Left lung (tissue), 10 donors: ENCODE data around the gene RBFOX2. TPM values are rescaled to one million over a fixed set of nuclear protein-coding genes. Genes with fewer than 3 reads are reported as not detected.
A peak's percentile ranks its signal among the peaks of the same experiment; 100 is the strongest.

Experiments
- ATAC-seq: fragments of 200-7000 bp; cut with Tn5 transposase; one replicate; pipeline ENCODE4 v1.9.1; 2020; ENCODE audit warnings: moderate library complexity
- DNase-seq, 4 donors: peaks; one replicate each; pipeline ENCODE4 v3.0.0-alpha.2; 2013 to 2020
- H3K27ac ChIP-seq, 2 donors: fragments of 200-600 bp; sonication (generic) in 1 of 2; one replicate each; pipeline versions ENCODE4 v1.5.0 to v1.8.0; 2020 to 2021
- H3K27me3 ChIP-seq, 2 donors: fragments of 200-600 bp; sonication (generic) in 1 of 2; one replicate each; pipeline versions ENCODE4 v1.5.0 to v1.8.0; 2020 to 2021
- H3K36me3 ChIP-seq, 2 donors: fragments of 200-600 bp; sonication (generic) in 1 of 2; one replicate each; pipeline versions ENCODE4 v1.5.0 to v1.8.0; 2020 to 2021
- H3K4me1 ChIP-seq, 2 donors: fragments of 200-600 bp; one replicate each; pipeline ENCODE4 v1.8.0; 2021
- H3K4me3 ChIP-seq, 2 donors: fragments of 200-600 bp; sonication (generic) in 1 of 2; one replicate each; pipeline versions ENCODE4 v1.5.0 to v1.8.0; 2020 to 2021; ENCODE audit warnings: mild to moderate bottlenecking in 1 of 2
- H3K9me3 ChIP-seq, 2 donors: fragments of 200-600 bp; sonication (generic) in 1 of 2; one replicate each; pipeline versions ENCODE4 v1.5.0 to v1.8.0; 2020 to 2021
- intact Hi-C, 2 donors: fragments of 100-400 bp; cut with DNase I; formaldehyde crosslinking; loops; one replicate each; pipeline versions ENCODE4 v1.11.2 to v1.14.2; 2022
- polyA plus RNA-seq, 6 donors: library from polyadenylated mRNA; unstranded; fragments of 120-200 nt; gene quantifications; one replicate each; pipeline ENCODE4 v1.2.1, GENCODE V29; 2013; ENCODE audit not compliant: insufficient read length in 6 of 6
- total RNA-seq, 2 donors: library from RNA; stranded (reverse); fragmentation: NEBNext Ultra II Directional; extraction: Animal tissue kit (Norgen Biotek cat#: 25700); gene quantifications; one replicate each; pipeline ENCODE4 v1.2.1, GENCODE V29; 2021
- TF ChIP-seq, protein P1 (sequence below), 2 donors: fragments of 200-600 bp; sonication (generic) in 1 of 2; IDR thresholded peaks; one replicate each; pipeline versions ENCODE4 v1.5.0 to v1.8.0; 2021; ENCODE audit warnings: antibody characterized with exemption in 2 of 2
- donor health status: DM: no; HTN: yes; CAD: no.
- donor health status: DM: no; HTN: no; CAD: no.

RBFOX2 gene
- total and polyA plus RNA-seq, 8 donors: 63.1 to 171 (median 154) TPM

GRCh38 chr22:35835998-35836691 is 192.5 kb downstream of the RBFOX2 start:
- H3K9me3 ChIP-seq: no peaks in the 10 kb centered on the region
- H3K4me3 ChIP-seq: peak overlapping the region; percentile 7 to 23
- DNase-seq: peak; percentile 32 to 83 (median 60)
- H3K27me3 ChIP-seq: no peaks in the 10 kb centered on the region
- H3K27ac ChIP-seq: peak overlapping the region; percentile 82 to 86
- no peaks in the 10 kb centered on the region for H3K36me3 ChIP-seq
- intact Hi-C loops: loop anchor here in 1 of 2 donors (5.0 kb wide), 1 partner anchor 209 kb away; no protein-coding TSS in a partner anchor
- peaks cover 37 to 61% of the 10 kb centered on the region in 2 donors for H3K4me1 ChIP-seq
- TF ChIP-seq, protein P1, sequence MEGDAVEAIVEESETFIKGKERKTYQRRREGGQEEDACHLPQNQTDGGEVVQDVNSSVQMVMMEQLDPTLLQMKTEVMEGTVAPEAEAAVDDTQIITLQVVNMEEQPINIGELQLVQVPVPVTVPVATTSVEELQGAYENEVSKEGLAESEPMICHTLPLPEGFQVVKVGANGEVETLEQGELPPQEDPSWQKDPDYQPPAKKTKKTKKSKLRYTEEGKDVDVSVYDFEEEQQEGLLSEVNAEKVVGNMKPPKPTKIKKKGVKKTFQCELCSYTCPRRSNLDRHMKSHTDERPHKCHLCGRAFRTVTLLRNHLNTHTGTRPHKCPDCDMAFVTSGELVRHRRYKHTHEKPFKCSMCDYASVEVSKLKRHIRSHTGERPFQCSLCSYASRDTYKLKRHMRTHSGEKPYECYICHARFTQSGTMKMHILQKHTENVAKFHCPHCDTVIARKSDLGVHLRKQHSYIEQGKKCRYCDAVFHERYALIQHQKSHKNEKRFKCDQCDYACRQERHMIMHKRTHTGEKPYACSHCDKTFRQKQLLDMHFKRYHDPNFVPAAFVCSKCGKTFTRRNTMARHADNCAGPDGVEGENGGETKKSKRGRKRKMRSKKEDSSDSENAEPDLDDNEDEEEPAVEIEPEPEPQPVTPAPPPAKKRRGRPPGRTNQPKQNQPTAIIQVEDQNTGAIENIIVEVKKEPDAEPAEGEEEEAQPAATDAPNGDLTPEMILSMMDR (IDR thresholded peaks at IDR 0.05): no peak
- ATAC-seq: peak; percentile 69

DNA sequence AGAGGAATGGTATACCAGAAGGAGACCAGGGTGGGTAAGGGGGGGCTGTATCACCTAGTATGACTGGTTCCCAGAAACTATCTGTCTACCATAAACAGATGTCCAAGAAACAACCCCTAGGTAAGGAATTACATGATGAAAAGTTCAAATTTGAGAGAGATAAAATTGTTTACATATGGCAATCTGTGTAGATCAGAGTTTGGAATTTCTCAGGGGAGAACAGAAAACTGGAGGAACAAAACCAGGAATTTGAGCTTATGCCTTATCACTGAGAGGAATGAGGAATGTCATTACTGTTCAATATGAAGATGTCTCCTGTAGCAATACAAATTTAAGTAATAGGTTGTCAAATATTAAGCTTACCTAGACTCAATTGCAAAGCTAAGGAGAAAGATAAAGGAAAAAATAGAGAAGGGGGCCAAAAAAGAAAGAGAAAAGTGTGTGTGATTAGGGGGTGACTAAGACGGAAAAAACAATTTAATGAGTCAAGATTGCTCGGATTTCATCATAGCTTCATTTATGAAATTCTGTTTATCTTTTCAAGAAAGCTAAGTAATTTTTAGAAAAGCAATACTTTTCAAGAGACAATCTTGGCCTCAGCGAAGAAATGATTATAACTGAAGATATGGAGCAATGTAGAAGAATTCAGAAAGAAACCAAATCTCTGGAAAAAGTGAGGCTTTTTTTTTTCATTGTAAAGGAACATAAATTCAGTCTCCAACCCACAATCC is 193.2 kb downstream of the RBFOX2 start:
- peaks cover 37 to 58% of the 10 kb centered on the region in 2 donors for H3K4me1 ChIP-seq
- peak overlapping the region; percentile 82 to 86 for H3K27ac ChIP-seq
- DNase-seq (no peak), ATAC-seq (peak; percentile 1)
- no peaks in the 10 kb centered on the region for H3K36me3 ChIP-seq
- peak overlapping the region in 1 of 2 donors; percentile 23 for H3K4me3 ChIP-seq
- intact Hi-C loops: loop anchor here in 1 of 2 donors (5.0 kb wide), 1 partner anchor 208 kb away; no protein-coding TSS in a partner anchor
- no peaks in the 10 kb centered on the region for H3K27me3 ChIP-seq
- H3K9me3 ChIP-seq: no peaks in the 10 kb centered on the region
- TF ChIP-seq, protein P1 (IDR thresholded peaks at IDR 0.05): no peak

- intact Hi-C loops: no loop called here
Observed at GRCh38 chr22:35834061-35834460, 194.6 kb downstream of the RBFOX2 start.

DNA sequence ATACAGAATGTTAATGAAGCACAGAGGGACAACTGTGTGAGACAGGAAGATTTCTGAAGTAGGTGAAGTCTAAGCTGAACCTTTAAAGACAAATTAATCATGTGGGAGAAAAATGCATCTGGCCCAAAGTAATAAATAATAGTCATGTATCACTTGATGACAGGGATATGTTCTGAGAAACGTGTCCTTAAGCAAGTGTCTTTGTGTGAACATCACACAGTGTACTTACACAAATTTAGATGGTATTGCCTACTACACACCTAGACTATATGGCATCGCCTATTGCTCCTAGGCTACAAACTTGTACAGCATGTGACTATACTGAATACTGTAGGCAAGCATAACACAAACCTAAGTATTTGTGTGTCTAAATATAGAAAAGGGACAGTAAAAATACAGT is 198.3 kb downstream of the RBFOX2 start:
- H3K27ac ChIP-seq: no peak overlapping the region
- intact Hi-C loops: no loop called here
- H3K9me3 ChIP-seq: no peaks in the 10 kb centered on the region
- H3K4me3 ChIP-seq: no peak overlapping the region
- no peaks in the 10 kb centered on the region for H3K27me3 ChIP-seq
- TF ChIP-seq, protein P1 (IDR thresholded peaks at IDR 0.05): no peak
- no peak for ATAC-seq
- peaks cover 17 to 22% of the 10 kb centered on the region in 2 donors for H3K4me1 ChIP-seq
- no peak for DNase-seq
- no peaks in the 10 kb centered on the region for H3K36me3 ChIP-seq

More at GRCh38 chr22:35834061-35834460, 194.6 kb downstream of the RBFOX2 start:
- no peaks in the 10 kb centered on the region for H3K27me3 ChIP-seq
- ATAC-seq (no peak), DNase-seq (no peak)
- TF ChIP-seq, protein P1 (IDR thresholded peaks at IDR 0.05): no peak
- H3K36me3 ChIP-seq: no peaks in the 10 kb centered on the region
- H3K9me3 ChIP-seq: no peaks in the 10 kb centered on the region
- peak overlapping the region in 1 of 2 donors; percentile 86 for H3K27ac ChIP-seq
- H3K4me1 ChIP-seq: peaks cover 35 to 55% of the 10 kb centered on the region in 2 donors
- no peak overlapping the region for H3K4me3 ChIP-seq

GRCh38 chr22:35824256-35824655 is 204.4 kb downstream of the RBFOX2 start:
- TF ChIP-seq, protein P1 (IDR thresholded peaks at IDR 0.05): no peak

More at GRCh38 chr22:35824256-35824655, 204.4 kb downstream of the RBFOX2 start:
- Histone ChIP-seq H3K27me3 (no peaks in the 10 kb centered on the region), H3K9me3 (no peaks in the 10 kb centered on the region), H3K27ac (no peak overlapping the region), H3K36me3 (no peaks in the 10 kb centered on the region), H3K4me1 (peaks cover 0 to 4% of the 10 kb centered on the region in 2 donors), H3K4me3 (no peak overlapping the region)
- ATAC-seq: no peak
- intact Hi-C loops: no loop called here
- no peak for DNase-seq
